Activated CD4-positive, alpha-beta memory T cell treated with anti-CD3 and anti-CD28 coated beads for 36 hours (primary cell): ENCODE measurements around the gene PIEZO2. TPM values are rescaled to one million over a fixed set of nuclear protein-coding genes. Genes with fewer than 3 reads are reported as not detected.

Source experiments
- CTCF ChIA-PET: fragments of 350-600 bp; sonication (Branson Sonifier 250); formaldehyde crosslinking; loops from one replicate; lab custom pipeline; 2021; ENCODE audit warnings: antibody characterized with exemption, inconsistent platforms; lab: Charles Lee
- POLR2A ChIA-PET: fragments of 350-600 bp; sonication (Branson Sonifier 250); formaldehyde crosslinking; loops from one replicate; lab custom pipeline; 2021; ENCODE audit warnings: antibody characterized with exemption; lab: Charles Lee
- DNase-seq: peaks from one replicate; pipeline ENCODE4 v3.0.0-alpha.2; 2020
- H3K27ac Mint-ChIP-seq: one replicate; pipeline ENCODE4 v1.8.0; 2021; ENCODE audit warnings: mixed read lengths
- H3K27me3 Mint-ChIP-seq: one replicate; pipeline ENCODE4 v1.8.0; 2021; ENCODE audit warnings: mixed read lengths
- H3K36me3 Mint-ChIP-seq: one replicate; pipeline ENCODE4 v1.8.0; 2021; ENCODE audit warnings: mixed read lengths
- H3K4me1 Mint-ChIP-seq: one replicate; pipeline ENCODE4 v1.8.0; 2021; ENCODE audit warnings: low read depth, mixed read lengths
- H3K4me3 Mint-ChIP-seq: one replicate; pipeline ENCODE4 v1.8.0; 2021; ENCODE audit warnings: mild to moderate bottlenecking, mixed read lengths
- H3K9me3 Mint-ChIP-seq: one replicate; pipeline ENCODE4 v1.8.0; 2021; ENCODE audit warnings: mixed read lengths
- intact Hi-C: fragments of 100-400 bp; cut with micrococcal nuclease; formaldehyde crosslinking; loops from one replicate; pipeline ENCODE4 v1.15.1; 2023
- total RNA-seq, 2 experiments: library from RNA; stranded (reverse); gene quantifications; one replicate each; pipeline ENCODE4 v1.2.3, GENCODE V29; 2021

Gene PIEZO2
- total RNA-seq, 2 experiments from 2014 or later: not detected

DNA sequence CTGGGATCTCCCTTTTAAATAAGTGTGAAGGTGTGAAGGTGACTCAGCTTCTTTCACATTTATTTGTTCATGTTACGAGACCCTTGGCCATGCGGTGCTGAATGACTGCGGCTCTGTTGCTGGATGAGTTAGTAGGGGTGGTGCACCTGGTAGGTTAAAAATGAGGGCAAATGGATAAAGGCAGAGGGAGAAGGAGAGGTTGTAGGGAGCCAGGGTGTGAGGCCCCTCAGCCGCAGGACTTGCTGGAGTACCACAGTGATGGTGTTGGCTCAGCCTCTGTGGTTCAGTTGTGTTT, 459.4 kb downstream of the PIEZO2 start:
- ChIA-PET POLR2A (no interaction called here), CTCF (no interaction called here)
- Mint-ChIP-seq H3K4me1 (no peaks in the 10 kb centered on the region), H3K27me3 (peaks cover 4% of the 10 kb centered on the region), H3K36me3 (no peaks in the 10 kb centered on the region), H3K4me3 (no peak overlapping the region), H3K27ac (no peak overlapping the region), H3K9me3 (no peaks in the 10 kb centered on the region)
- intact Hi-C loops: no loop called here
- no peak for DNase-seq

- H3K4me1 Mint-ChIP-seq: no peaks in the 10 kb centered on the region
- H3K9me3 Mint-ChIP-seq: no peaks in the 10 kb centered on the region
- CTCF ChIA-PET: no interaction called here
- no peak for DNase-seq
- intact Hi-C loops: no loop called here
- H3K27me3 Mint-ChIP-seq: peaks cover 4% of the 10 kb centered on the region
- no peak overlapping the region for H3K4me3 Mint-ChIP-seq
- no peaks in the 10 kb centered on the region for H3K36me3 Mint-ChIP-seq
- POLR2A ChIA-PET: no interaction called here
- H3K27ac Mint-ChIP-seq: no peak overlapping the region
These were observed 459.9 kb downstream of the PIEZO2 start for GRCh38 chr18:10689236-10690034.

GRCh38 chr18:10688766-10689165, 460.6 kb downstream of the PIEZO2 start:
- no peaks in the 10 kb centered on the region for H3K9me3 Mint-ChIP-seq
- no peak for DNase-seq
- H3K27ac Mint-ChIP-seq: no peak overlapping the region
- intact Hi-C loops: no loop called here
- POLR2A ChIA-PET: no interaction called here
- H3K4me3 Mint-ChIP-seq: no peak overlapping the region
- CTCF ChIA-PET: no interaction called here
- H3K4me1 Mint-ChIP-seq: no peaks in the 10 kb centered on the region
- H3K27me3 Mint-ChIP-seq: peaks cover 2% of the 10 kb centered on the region
- H3K36me3 Mint-ChIP-seq: no peaks in the 10 kb centered on the region

DNA sequence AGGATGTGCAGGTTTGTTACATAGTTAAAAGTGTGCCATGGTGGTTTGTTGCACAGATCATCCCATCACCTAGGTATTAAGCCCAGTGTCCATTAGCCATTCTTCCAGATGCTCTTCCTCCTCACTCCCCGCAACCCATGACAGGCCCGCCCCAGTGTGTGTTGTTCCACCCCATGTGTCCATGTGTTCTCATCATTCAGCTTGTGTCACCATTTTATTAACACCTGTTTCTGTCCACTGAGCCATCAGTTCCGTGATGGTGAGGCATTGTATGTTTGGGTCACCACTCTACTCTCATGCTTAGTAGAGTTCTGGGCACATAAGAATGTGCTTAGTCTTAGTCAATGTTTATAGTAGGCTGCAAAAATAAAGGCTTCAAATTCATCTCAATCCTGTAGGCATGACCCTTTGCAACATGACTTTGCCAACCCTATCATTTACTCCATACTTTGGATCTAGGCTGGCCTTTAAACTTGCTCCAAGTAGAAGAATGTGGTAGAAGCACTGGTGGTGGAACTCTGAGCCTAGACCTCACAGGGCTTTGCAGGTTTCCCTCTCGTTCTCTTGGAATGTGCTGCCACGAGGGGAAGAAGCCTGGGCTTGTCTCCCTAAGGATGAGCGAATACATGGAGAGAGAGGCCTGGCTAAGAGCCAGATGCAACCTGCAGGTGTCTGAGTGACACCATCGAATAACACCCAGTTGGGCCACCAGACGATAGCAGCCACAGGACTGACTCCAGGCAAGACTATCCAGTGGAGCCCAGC, 462.0 kb downstream of the PIEZO2 start:
- Mint-ChIP-seq H3K9me3 (no peaks in the 10 kb centered on the region), H3K4me1 (no peaks in the 10 kb centered on the region), H3K27ac (no peak overlapping the region), H3K27me3 (peaks cover 2% of the 10 kb centered on the region), H3K4me3 (no peak overlapping the region), H3K36me3 (no peaks in the 10 kb centered on the region)
- intact Hi-C loops: no loop called here
- no peak for DNase-seq
- ChIA-PET CTCF (no interaction called here), POLR2A (no interaction called here)

- ChIA-PET CTCF (no interaction called here), POLR2A (no interaction called here)
- Mint-ChIP-seq H3K4me3 (no peak overlapping the region), H3K4me1 (no peaks in the 10 kb centered on the region), H3K36me3 (no peaks in the 10 kb centered on the region), H3K27me3 (peaks cover 5% of the 10 kb centered on the region), H3K9me3 (no peaks in the 10 kb centered on the region), H3K27ac (no peak overlapping the region)
- intact Hi-C loops: no loop called here
- no peak for DNase-seq
These were observed 463.1 kb downstream of the PIEZO2 start for GRCh38 chr18:10686308-10686707.

- POLR2A ChIA-PET: no interaction called here
These were observed 463.9 kb downstream of the PIEZO2 start for GRCh38 chr18:10685484-10685883.

DNA sequence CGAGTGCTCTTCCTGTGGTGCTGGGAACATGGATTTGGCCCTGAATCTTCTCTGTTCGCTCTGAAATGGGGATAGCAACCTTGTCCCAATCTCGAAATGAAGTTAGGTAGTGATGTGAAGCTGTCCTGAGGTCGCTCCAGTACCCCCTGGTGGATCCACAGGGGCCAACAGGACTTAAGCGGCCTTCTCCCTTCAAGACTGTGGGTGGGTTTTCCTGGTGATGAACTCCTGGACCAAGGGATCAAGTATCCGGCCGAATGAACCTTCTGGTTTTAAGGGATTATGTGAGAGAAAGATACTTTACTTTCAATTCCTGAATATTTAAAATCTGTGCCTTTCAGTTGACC, 467.0 kb downstream of the PIEZO2 start:
- no peak overlapping the region for H3K27ac Mint-ChIP-seq
- no peaks in the 10 kb centered on the region for H3K9me3 Mint-ChIP-seq
- ChIA-PET POLR2A (no interaction called here), CTCF (no interaction called here)
- DNase-seq: no peak
- no peak overlapping the region for H3K4me3 Mint-ChIP-seq
- H3K36me3 Mint-ChIP-seq: no peaks in the 10 kb centered on the region
- intact Hi-C loops: no loop called here
- H3K27me3 Mint-ChIP-seq: peaks cover 2% of the 10 kb centered on the region
- H3K4me1 Mint-ChIP-seq: no peaks in the 10 kb centered on the region

More at GRCh38 chr18:10685484-10685883, 463.9 kb downstream of the PIEZO2 start:
- Mint-ChIP-seq H3K4me1 (no peaks in the 10 kb centered on the region), H3K36me3 (no peaks in the 10 kb centered on the region), H3K4me3 (no peak overlapping the region), H3K27ac (no peak overlapping the region), H3K9me3 (no peaks in the 10 kb centered on the region), H3K27me3 (peaks cover 5% of the 10 kb centered on the region)
- CTCF ChIA-PET: no interaction called here
- no peak for DNase-seq
- intact Hi-C loops: no loop called here

GRCh38 chr18:10681581-10682367, 467.6 kb downstream of the PIEZO2 start:
- ChIA-PET CTCF (no interaction called here), POLR2A (no interaction called here)
- Mint-ChIP-seq H3K4me1 (no peaks in the 10 kb centered on the region), H3K27me3 (peaks cover 2% of the 10 kb centered on the region), H3K27ac (no peak overlapping the region), H3K9me3 (no peaks in the 10 kb centered on the region), H3K36me3 (no peaks in the 10 kb centered on the region), H3K4me3 (no peak overlapping the region)
- intact Hi-C loops: no loop called here
- DNase-seq: no peak

- H3K4me3 Mint-ChIP-seq: no peak overlapping the region
- peaks cover 2% of the 10 kb centered on the region for H3K27me3 Mint-ChIP-seq
- intact Hi-C loops: no loop called here
- H3K4me1 Mint-ChIP-seq: no peaks in the 10 kb centered on the region
- ChIA-PET POLR2A (no interaction called here), CTCF (no interaction called here)
- H3K36me3 Mint-ChIP-seq: no peaks in the 10 kb centered on the region
- no peaks in the 10 kb centered on the region for H3K9me3 Mint-ChIP-seq
- no peak for DNase-seq
- H3K27ac Mint-ChIP-seq: no peak overlapping the region
These were observed 469.1 kb downstream of the PIEZO2 start for GRCh38 chr18:10680271-10680596.

GRCh38 chr18:10679557-10680270, 469.7 kb downstream of the PIEZO2 start:
- intact Hi-C loops: no loop called here
- DNase-seq: no peak
- POLR2A ChIA-PET: no interaction called here
- CTCF ChIA-PET: no interaction called here
- Mint-ChIP-seq H3K36me3 (no peaks in the 10 kb centered on the region), H3K9me3 (no peaks in the 10 kb centered on the region), H3K4me3 (no peak overlapping the region), H3K4me1 (no peaks in the 10 kb centered on the region), H3K27me3 (peaks cover 2% of the 10 kb centered on the region), H3K27ac (no peak overlapping the region)

DNA sequence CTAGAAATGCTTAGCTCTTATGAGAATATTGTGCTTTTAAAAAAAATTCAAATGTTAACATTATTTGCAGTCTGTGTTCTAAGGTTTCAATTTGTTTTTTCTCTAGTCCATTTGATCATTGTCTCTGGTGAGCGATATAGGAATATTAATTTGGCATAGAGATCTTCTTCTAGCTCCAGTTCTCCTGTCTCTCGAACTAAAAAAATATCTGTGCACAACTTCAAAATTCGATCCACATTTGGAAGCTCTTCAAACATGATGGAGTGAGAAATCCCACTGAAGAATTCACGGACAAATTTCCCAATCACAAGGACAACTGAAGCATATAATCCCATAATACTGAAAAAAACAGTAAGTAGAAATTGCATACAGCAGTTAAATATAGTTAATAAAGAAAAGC, 477.9 kb downstream of the PIEZO2 start:
- intact Hi-C loops: no loop called here
- H3K27ac Mint-ChIP-seq: no peak overlapping the region
- ChIA-PET CTCF (interaction anchor here (1.9 kb wide), 1 partner anchor 111 kb away, joined by 7 read pairs; no protein-coding TSS in a partner anchor), POLR2A (no interaction called here)
- H3K27me3 Mint-ChIP-seq: no peaks in the 10 kb centered on the region
- H3K9me3 Mint-ChIP-seq: no peaks in the 10 kb centered on the region
- H3K36me3 Mint-ChIP-seq: no peaks in the 10 kb centered on the region
- DNase-seq: no peak
- no peak overlapping the region for H3K4me3 Mint-ChIP-seq
- H3K4me1 Mint-ChIP-seq: no peaks in the 10 kb centered on the region

DNA sequence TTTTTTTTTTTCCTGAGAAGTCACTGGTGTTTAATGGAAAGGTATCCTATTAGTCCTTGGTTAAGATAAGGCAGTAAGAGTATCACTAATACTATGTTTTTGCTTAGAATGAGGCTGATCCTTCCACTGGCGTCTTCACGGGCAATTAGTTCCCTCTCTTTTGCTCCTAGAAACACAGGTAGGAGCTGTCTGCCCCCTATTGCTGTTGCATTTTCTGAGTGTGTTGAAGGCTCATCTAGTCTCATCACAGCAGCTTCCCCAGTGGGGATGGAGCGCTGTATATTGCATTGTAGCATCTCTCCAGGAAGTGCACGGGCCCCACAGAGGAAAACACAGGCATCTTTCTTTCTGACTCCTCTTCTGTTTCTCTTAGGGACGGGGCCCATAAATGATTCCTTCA, 478.5 kb downstream of the PIEZO2 start:
- no peak for DNase-seq
- POLR2A ChIA-PET: no interaction called here
- Mint-ChIP-seq H3K27ac (no peak overlapping the region), H3K27me3 (no peaks in the 10 kb centered on the region), H3K36me3 (no peaks in the 10 kb centered on the region), H3K4me1 (no peaks in the 10 kb centered on the region), H3K4me3 (no peak overlapping the region), H3K9me3 (no peaks in the 10 kb centered on the region)
- intact Hi-C loops: no loop called here
- CTCF ChIA-PET: interaction anchor here (1.9 kb wide), 1 partner anchor 111 kb away, joined by 7 read pairs; no protein-coding TSS in a partner anchor
